Stomach (tissue), 9 donors: ENCODE data around the gene TEAD4. TPM values are rescaled to one million over a fixed set of nuclear protein-coding genes. Genes with fewer than 3 reads are reported as not detected.
A peak's percentile ranks its signal among the peaks of the same experiment; 100 is the strongest.

Source experiments
- DNase-seq, 2 donors: peaks; one replicate each; pipeline versions ENCODE4 v3.0.0 to v3.0.0-alpha.2; 2013 to 2019
- H3K27ac ChIP-seq, 5 donors: fragments of 200-600 bp in 4 of 5; sonication (generic) in 4 of 5; one replicate each; pipeline ENCODE4 v1.5.1; 2013 to 2019; ENCODE audit warnings: mild to moderate bottlenecking in 1 of 5, moderate library complexity in 1 of 5
- H3K27me3 ChIP-seq, 3 donors: fragments of 200-600 bp; sonication (generic); one replicate each; pipeline ENCODE4 v1.5.1; 2017 to 2019; ENCODE audit warnings: mixed run types in 1 of 3
- H3K36me3 ChIP-seq, 4 donors: fragments of 200-600 bp; sonication (generic); 1 replicate in 3 of 4; 2 replicates in 1 of 4; pipeline ENCODE4 v1.5.1; 2016 to 2019
- H3K4me1 ChIP-seq, 4 donors: fragments of 200-600 bp; sonication (generic); one replicate each; pipeline ENCODE4 v1.5.1; 2016 to 2019
- H3K4me3 ChIP-seq, 4 donors: fragments of 200-600 bp; sonication (generic) in 3 of 4; one replicate each; pipeline ENCODE4 v1.5.1; 2016 to 2019; ENCODE audit warnings: mild to moderate bottlenecking in 1 of 4
- H3K9me3 ChIP-seq, 4 donors: fragments of 200-600 bp; sonication (generic); one replicate each; pipeline ENCODE4 v1.5.1; 2016 to 2019
- EP300 ChIP-seq: sonication (generic); formaldehyde crosslinking; IDR thresholded peaks from one replicate; pipeline ENCODE4 v1.6.1; 2017; ENCODE audit warnings: antibody characterized with exemption
- POLR2A ChIP-seq, 4 donors: fragments of 450-650 bp; IDR thresholded peaks; one replicate each; pipeline ENCODE4 v1.6.1; 2016; ENCODE audit warnings: antibody characterized with exemption in 4 of 4, control low read depth in 2 of 4, mild to moderate bottlenecking in 1 of 4, moderate library complexity in 1 of 4
- POLR2AphosphoS5 ChIP-seq, 3 donors: sonication (generic); formaldehyde crosslinking; IDR thresholded peaks; one replicate each; pipeline ENCODE4 v1.6.1; 2016; ENCODE audit warnings: antibody characterized with exemption in 3 of 3
- WGBS, 5 donors: extraction: QIAGEN DNeasy Blood & Tissue Kit in 3 of 5; methylation state at CpG; one replicate each; pipeline versions ENCODE4 v1.1.5 to v1.1.7; 2013 to 2018; 5-methylcytosine and 5-hydroxymethylcytosine counted together
- intact Hi-C: fragments of 100-400 bp; cut with DNase I; formaldehyde crosslinking; loops from one replicate; pipeline ENCODE4 v1.15.1; 2023; ENCODE audit warnings: low total_unique reads
- polyA plus RNA-seq, 3 donors: library from polyadenylated mRNA; stranded (reverse); fragments of 200-250 nt; gene quantifications; one replicate each; pipeline ENCODE4 v1.2.3, GENCODE V29; 2013
- total RNA-seq, 5 donors: library from RNA; depleted of rRNA; stranded (reverse); fragments of >200 nt; gene quantifications; one replicate each; pipeline versions ENCODE4 v1.1.0 to v1.2.3, GENCODE V29; 2014 to 2016
- TF ChIP-seq, protein P1 (sequence below), 7 experiments: fragments of 450-650 bp in 4 of 7; fragments of 200-600 bp in 3 of 7; sonication (generic) in 3 of 7; IDR thresholded peaks; one replicate each; pipeline ENCODE4 v1.5.1; 2016 to 2019; ENCODE audit warnings: antibody characterized with exemption in 7 of 7, control low read depth in 2 of 7, mild to moderate bottlenecking in 1 of 7
- donor health status: healthy with polysubstance abuse.
- donor health status: Bipolar disorder and iron deficiency.
- donor health status: healthy.

TEAD4 gene
- total and polyA plus RNA-seq, 8 donors: 5.7 to 10.6 (median 8.3) TPM; not detected in 2

DNA sequence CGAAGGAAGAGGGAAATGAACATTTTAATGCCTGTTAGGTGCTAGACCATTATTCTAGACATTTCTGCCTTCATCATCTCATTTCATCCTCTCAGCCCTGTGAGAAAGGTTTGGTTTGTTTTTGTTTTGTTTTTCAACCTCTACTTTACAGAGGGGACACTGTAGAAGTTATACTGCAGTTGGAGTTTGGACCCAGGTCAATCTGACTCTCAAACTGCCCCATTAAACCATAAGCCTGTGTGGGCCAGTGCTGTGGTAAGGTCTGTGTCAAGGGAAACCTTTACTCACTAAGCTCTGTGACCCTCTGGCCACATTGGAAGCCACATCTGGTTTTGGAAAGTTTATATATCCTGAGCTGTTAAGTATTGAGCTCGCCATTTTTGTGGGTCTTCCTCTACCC, 8.5 kb downstream of the TEAD4 start:
- peaks cover 0 to 6% (median 0%) of the 10 kb centered on the region in 4 donors for H3K36me3 ChIP-seq
- TF ChIP-seq POLR2A (IDR thresholded peaks at IDR 0.05) (no peak), EP300 (no peak), POLR2AphosphoS5 (IDR thresholded peaks at IDR 0.05) (no peak)
- no peak overlapping the region for H3K27ac ChIP-seq
- no peak overlapping the region for H3K4me3 ChIP-seq
- peaks cover 0 to 8% (median 0%) of the 10 kb centered on the region in 4 donors for H3K4me1 ChIP-seq
- WGBS, 5 donors: 82 to 92% (median 90%) methylated on average over 2 of the region's 2 CpGs
- no peak for DNase-seq
- no peaks in the 10 kb centered on the region for H3K9me3 ChIP-seq
- intact Hi-C loops: no loop called here
- H3K27me3 ChIP-seq: peaks cover 0 to 17% (median 0%) of the 10 kb centered on the region in 3 donors

DNA sequence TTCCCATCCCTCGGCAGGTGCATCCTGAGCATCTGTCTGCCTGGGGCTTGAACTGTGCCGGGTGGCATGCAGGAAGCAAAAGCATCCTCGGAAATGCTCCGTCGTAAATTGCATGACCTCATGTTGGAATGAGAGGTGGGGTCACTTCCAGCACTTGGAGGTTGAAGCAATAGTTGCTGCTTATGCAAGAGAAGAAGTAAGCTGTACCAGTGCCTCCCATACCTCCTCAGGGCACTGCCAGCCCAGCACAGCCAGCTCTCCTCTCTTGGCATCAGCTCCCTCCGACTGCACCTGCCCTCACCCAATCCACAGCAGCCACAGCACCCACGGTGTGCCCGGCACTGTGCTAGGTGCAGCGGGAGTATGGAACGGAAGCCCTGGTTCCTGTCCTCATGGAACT, 11.5 kb downstream of the TEAD4 start:
- WGBS, 5 donors: 82 to 87% (median 86%) methylated on average over 10 of the region's 10 CpGs
- no peaks in the 10 kb centered on the region for H3K9me3 ChIP-seq
- intact Hi-C loops: no loop called here
- H3K4me3 ChIP-seq: no peak overlapping the region
- TF ChIP-seq, protein P1, sequence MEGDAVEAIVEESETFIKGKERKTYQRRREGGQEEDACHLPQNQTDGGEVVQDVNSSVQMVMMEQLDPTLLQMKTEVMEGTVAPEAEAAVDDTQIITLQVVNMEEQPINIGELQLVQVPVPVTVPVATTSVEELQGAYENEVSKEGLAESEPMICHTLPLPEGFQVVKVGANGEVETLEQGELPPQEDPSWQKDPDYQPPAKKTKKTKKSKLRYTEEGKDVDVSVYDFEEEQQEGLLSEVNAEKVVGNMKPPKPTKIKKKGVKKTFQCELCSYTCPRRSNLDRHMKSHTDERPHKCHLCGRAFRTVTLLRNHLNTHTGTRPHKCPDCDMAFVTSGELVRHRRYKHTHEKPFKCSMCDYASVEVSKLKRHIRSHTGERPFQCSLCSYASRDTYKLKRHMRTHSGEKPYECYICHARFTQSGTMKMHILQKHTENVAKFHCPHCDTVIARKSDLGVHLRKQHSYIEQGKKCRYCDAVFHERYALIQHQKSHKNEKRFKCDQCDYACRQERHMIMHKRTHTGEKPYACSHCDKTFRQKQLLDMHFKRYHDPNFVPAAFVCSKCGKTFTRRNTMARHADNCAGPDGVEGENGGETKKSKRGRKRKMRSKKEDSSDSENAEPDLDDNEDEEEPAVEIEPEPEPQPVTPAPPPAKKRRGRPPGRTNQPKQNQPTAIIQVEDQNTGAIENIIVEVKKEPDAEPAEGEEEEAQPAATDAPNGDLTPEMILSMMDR (IDR thresholded peaks at IDR 0.05): no peak
- TF ChIP-seq EP300 (no peak), POLR2A (IDR thresholded peaks at IDR 0.05) (no peak), POLR2AphosphoS5 (IDR thresholded peaks at IDR 0.05) (no peak)
- no peaks in the 10 kb centered on the region for H3K27me3 ChIP-seq
- H3K4me1 ChIP-seq: peaks cover 0 to 7% (median 3%) of the 10 kb centered on the region in 4 donors
- H3K36me3 ChIP-seq: peaks cover 0 to 9% (median 0%) of the 10 kb centered on the region in 4 donors
- no peak overlapping the region for H3K27ac ChIP-seq
- no peak for DNase-seq

DNA sequence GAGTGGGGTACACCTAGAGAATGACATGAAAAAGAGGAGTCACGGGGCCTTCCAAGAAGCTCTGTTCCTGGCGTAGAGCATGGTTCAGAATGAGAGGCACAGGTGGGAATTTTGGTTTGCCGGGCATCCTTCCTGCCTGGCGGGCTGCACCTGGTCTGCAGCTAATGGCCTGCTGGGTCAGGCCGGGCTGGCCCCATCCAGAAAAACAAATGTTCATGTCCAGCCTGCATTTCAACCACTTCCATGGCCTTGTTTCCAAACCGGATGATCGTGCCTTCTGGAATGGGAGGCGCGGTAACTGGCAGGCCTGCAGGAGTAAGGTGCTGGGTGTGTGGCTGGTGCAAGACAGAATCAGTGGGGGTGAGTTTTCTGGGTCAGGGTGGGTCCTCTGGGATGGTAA, 14.4 kb downstream of the TEAD4 start:
- TF ChIP-seq POLR2AphosphoS5 (IDR thresholded peaks at IDR 0.05) (no peak), POLR2A (IDR thresholded peaks at IDR 0.05) (no peak), EP300 (no peak)
- TF ChIP-seq, protein P1 (IDR thresholded peaks at IDR 0.05): no peak
- WGBS, 5 donors: 90 to 96% (median 92%) methylated on average over 9 of the region's 9 CpGs
- Histone ChIP-seq H3K36me3 (peaks cover 0 to 17% (median 0%) of the 10 kb centered on the region in 4 donors), H3K4me3 (no peak overlapping the region), H3K27ac (no peak overlapping the region), H3K27me3 (no peaks in the 10 kb centered on the region), H3K9me3 (no peaks in the 10 kb centered on the region), H3K4me1 (peaks cover 0 to 7% (median 3%) of the 10 kb centered on the region in 4 donors)
- intact Hi-C loops: no loop called here
- DNase-seq: no peak

DNA sequence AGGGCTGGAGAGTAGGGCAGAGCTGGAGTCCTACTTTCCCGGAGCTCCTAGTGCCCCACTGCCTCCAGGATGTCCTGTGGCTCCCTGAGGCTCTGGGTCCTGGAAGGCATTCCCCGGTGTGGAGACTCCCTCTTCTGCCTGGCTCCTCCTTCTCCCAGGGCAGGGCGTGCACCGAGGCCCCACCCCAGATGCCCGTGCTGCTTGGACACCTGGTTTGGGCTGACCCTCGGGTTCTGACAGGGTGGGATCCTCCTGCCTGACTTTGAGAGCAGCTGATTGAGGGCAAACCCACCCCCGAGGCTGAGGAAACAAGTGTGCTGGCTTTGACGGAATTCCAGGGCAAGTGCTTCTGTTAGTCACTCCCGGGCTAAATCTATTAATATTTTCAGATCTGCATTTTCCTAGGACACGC, 15.4 kb downstream of the TEAD4 start:
- Histone ChIP-seq H3K36me3 (peaks cover 0 to 27% (median 0%) of the 10 kb centered on the region in 4 donors), H3K27me3 (no peaks in the 10 kb centered on the region), H3K9me3 (no peaks in the 10 kb centered on the region), H3K27ac (no peak overlapping the region), H3K4me1 (peaks cover 0 to 7% (median 3%) of the 10 kb centered on the region in 4 donors), H3K4me3 (no peak overlapping the region)
- 26 to 41% (median 29%) methylated on average over 8 to 10 of the region's 10 CpGs for WGBS, 5 donors
- intact Hi-C loops: no loop called here
- no peak for TF ChIP-seq POLR2AphosphoS5 (IDR thresholded peaks at IDR 0.05)
- TF ChIP-seq EP300: no peak
- no peak for TF ChIP-seq POLR2A (IDR thresholded peaks at IDR 0.05)
- TF ChIP-seq, protein P1 (IDR thresholded peaks at IDR 0.05): no peak
- DNase-seq: no peak

DNA sequence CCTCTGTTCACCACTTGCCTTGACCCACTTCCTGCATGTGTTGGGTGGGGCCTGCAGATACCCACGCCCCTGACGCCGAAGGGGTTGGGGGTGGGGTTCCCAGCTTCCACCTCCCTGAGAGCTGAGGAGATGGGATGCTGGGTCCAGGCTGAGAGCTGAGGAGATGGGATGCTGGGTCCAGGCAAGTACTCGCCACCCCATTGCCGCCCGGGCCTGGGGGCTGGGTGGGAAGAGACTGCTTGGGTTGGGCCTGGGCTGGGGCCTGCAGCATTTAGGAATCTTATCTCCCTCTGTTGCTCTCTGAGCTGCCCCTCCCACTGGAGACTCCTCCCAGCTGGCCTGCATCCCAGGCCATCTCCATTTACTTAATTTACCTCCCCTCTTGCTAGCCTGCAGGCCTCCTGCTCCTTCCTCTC, 17.4 kb downstream of the TEAD4 start:
- 60 to 90% (median 65%) methylated on average over 4 to 6 of the region's 6 CpGs for WGBS, 5 donors
- H3K4me1 ChIP-seq: peaks cover 0 to 7% (median 3%) of the 10 kb centered on the region in 4 donors
- no peak overlapping the region for H3K4me3 ChIP-seq
- intact Hi-C loops: no loop called here
- peak in 1 of 2 donors; percentile 44 for DNase-seq
- H3K9me3 ChIP-seq: no peaks in the 10 kb centered on the region
- peaks cover 0 to 28% (median 0%) of the 10 kb centered on the region in 4 donors for H3K36me3 ChIP-seq
- no peak overlapping the region for H3K27ac ChIP-seq
- no peaks in the 10 kb centered on the region for H3K27me3 ChIP-seq
- TF ChIP-seq EP300 (no peak), POLR2AphosphoS5 (IDR thresholded peaks at IDR 0.05) (no peak), POLR2A (IDR thresholded peaks at IDR 0.05) (no peak)
- TF ChIP-seq, protein P1 (IDR thresholded peaks at IDR 0.05): no peak
